ENCODE results near the gene FBXL20.
"Not testable (repeated sequence)": the region's sequence is repeated elsewhere in the genome, so short reads cannot be mapped to it uniquely, and the experiment has no call there.

Gene FBXL20

GRCh38 chr17:39385040-39385439, 16.4 kb downstream of the FBXL20 start:
- DNase-seq (ENCODE audit: low read depth), result no peak

- no peak for DNase-seq (ENCODE audit: low read depth)
Observed at GRCh38 chr17:39380144-39380543, 21.3 kb downstream of the FBXL20 start.

GRCh38 chr17:39376434-39376833, 25.0 kb downstream of the FBXL20 start:
- DNase-seq (ENCODE audit: low read depth), result no peak

GRCh38 chr17:39367805-39368204, 33.6 kb downstream of the FBXL20 start:
- DNase-seq (ENCODE audit: low read depth), result not testable (repeated sequence)

- no peak for DNase-seq (ENCODE audit: low read depth)
Observed at GRCh38 chr17:39365872-39366271, 35.6 kb downstream of the FBXL20 start.

- no peak for DNase-seq (ENCODE audit: low read depth)
Observed at GRCh38 chr17:39365242-39365641, 36.2 kb downstream of the FBXL20 start.

GRCh38 chr17:39364236-39365025, 37.0 kb downstream of the FBXL20 start:
- DNase-seq (ENCODE audit: low read depth), result no peak

GRCh38 chr17:39361064-39361463, 40.4 kb downstream of the FBXL20 start:
- DNase-seq (ENCODE audit: low read depth), result no peak

GRCh38 chr17:39360537-39360936, 40.9 kb downstream of the FBXL20 start:
- DNase-seq (ENCODE audit: low read depth), result no peak

- no peak for DNase-seq (ENCODE audit: low read depth)
Observed at GRCh38 chr17:39359994-39360393, 41.4 kb downstream of the FBXL20 start.

- DNase-seq (ENCODE audit: low read depth), result no peak
Observed at GRCh38 chr17:39357986-39358385, 43.4 kb downstream of the FBXL20 start.

- DNase-seq (ENCODE audit: low read depth), result no peak
Observed at GRCh38 chr17:39357488-39357887, 43.9 kb downstream of the FBXL20 start.

GRCh38 chr17:39352986-39353385, 48.4 kb downstream of the FBXL20 start:
- DNase-seq (ENCODE audit: low read depth), result no peak

- DNase-seq (ENCODE audit: low read depth), result no peak
Observed at GRCh38 chr17:39352511-39352910, 48.9 kb downstream of the FBXL20 start.

GRCh38 chr17:39351508-39351907, 49.9 kb downstream of the FBXL20 start:
- DNase-seq (ENCODE audit: low read depth), result no peak

GRCh38 chr17:39349246-39349645, 52.2 kb downstream of the FBXL20 start:
- DNase-seq (ENCODE audit: low read depth), result no peak

GRCh38 chr17:39346863-39347262, 54.6 kb downstream of the FBXL20 start:
- DNase-seq (ENCODE audit: low read depth), result not testable (repeated sequence)

GRCh38 chr17:39341541-39341940, 59.9 kb downstream of the FBXL20 start:
- no peak for DNase-seq (ENCODE audit: low read depth)

GRCh38 chr17:39340731-39341130, 60.7 kb downstream of the FBXL20 start:
- DNase-seq (ENCODE audit: low read depth), result no peak

GRCh38 chr17:39339272-39339671, 62.2 kb downstream of the FBXL20 start:
- DNase-seq (ENCODE audit: low read depth), result no peak

GRCh38 chr17:39337649-39338048, 63.8 kb downstream of the FBXL20 start:
- DNase-seq (ENCODE audit: low read depth), result not testable (repeated sequence)

GRCh38 chr17:39335704-39336223, 65.7 kb downstream of the FBXL20 start:
- no peak for DNase-seq (ENCODE audit: low read depth)

- DNase-seq (ENCODE audit: low read depth), result not testable (repeated sequence)
Observed at GRCh38 chr17:39334008-39334744, 67.2 kb downstream of the FBXL20 start.
